Stimulated activated naive CD4-positive, alpha-beta T cell (primary cell): ENCODE measurements around the gene OR51A7.
"Not testable (repeated sequence)": the region's sequence is repeated elsewhere in the genome, so short reads cannot be mapped to it uniquely, and the experiment has no call there.

Source experiments
- DNase-seq, 6 experiments: peaks; one replicate each; lab custom pipeline; 2025; lab: John Stamatoyannopoulos, UW

The OR51A7 gene, protein sequence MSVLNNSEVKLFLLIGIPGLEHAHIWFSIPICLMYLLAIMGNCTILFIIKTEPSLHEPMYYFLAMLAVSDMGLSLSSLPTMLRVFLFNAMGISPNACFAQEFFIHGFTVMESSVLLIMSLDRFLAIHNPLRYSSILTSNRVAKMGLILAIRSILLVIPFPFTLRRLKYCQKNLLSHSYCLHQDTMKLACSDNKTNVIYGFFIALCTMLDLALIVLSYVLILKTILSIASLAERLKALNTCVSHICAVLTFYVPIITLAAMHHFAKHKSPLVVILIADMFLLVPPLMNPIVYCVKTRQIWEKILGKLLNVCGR

DNA sequence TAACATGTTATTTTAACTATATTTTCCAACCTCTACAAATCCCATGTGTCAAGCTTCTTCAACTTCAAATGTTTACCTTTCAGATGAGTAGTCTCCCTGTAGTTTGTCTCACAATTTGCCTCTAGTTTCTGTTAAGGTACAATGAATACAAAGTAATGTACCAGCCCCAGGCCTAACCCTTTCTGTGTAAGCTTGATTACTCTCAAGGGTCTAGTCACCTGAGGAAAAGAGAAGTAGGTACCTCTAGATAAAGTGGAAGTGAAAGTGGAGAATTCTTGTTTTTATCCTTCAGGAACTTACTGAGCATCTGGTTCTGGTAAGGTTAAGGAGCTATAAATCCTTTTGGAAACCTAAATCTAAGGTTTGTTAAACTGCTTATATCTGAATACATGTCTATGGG, at the start of gene OR51A7:
Gene OR51A7 (plus strand): TSS at position 300 of the 400 bp plus-strand sequence. CDS start 3,587 bp downstream, outside the sequence.
- DNase-seq, result no peak

DNA sequence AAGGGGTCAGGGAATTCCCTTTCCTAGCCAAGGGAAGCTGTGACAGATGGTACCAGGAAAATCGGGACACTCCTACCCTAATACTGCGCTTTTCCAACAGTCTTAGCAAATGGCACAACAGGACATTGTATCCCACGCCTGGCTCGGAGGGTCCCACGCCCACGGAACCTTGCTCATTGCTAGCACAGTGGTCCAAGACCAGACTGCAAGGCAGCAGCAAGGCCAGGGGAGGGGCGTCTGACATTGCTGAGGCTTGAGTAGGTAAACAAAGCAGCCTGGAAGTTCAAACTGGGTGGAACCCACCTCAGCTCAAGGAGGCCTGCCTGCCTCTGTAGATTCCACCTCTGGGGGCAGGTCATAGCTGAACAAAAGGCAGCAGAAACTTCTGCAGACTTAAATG, 49.3 kb upstream of the OR51A7 start:
- DNase-seq, result not testable (repeated sequence)

DNA sequence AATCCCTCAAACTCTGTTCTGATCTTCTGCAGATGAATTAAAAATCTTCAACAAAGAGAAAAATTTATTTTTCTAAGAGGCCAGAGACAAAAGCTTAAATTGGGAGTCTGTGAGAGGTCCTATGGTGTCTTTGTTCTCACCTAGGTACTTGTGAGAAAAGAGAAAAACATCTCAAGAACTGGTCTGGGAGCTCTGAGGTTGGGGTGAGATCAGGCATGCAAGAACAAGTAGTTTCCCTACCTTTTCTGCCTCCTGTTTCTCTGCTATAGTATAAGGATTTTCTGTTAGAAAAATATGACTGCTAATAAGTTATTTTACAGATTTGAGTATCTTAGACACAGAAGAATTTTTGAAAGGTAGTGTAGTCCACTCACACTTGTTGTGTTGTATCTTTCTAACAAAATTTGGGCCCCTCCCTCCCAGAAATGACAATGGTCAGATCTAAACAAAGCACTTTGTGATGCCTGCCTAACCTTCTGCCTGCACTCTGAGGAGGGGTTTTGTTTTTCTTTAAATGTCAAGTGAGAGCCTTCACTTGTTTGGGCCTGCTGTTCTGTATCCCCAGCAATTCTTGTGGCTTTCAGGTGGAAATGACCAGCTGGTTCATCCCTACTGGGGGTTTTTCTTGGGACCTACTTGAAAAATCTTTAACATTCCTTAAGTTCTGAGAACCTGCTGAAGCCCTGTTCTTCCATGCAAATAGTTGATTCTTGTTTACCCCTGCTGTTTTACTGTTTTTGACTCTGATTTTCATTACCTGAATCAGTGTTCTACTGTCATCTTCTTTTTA, 40.9 kb upstream of the OR51A7 start:
- DNase-seq, result no peak

DNA sequence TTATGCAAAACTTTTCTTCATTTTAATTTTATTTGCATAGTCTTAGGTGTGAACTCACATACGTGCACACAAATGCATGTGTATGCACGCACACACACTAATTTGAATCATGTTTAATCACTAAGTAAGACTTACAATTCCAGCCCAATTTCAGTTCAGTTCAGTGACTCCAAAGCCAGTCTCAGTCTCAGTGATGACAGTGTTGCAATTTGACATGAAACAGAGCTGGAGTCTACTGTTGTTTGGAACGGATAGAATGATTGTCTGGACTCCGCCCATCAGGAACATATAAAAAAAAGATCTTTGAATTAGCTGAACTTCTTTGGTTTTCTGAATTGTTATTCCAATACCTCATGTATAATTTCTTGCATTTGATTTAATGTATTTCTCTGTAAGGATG, 39.7 kb upstream of the OR51A7 start:
- DNase-seq, result peak in 1 of 6 experiments; percentile 2

DNA sequence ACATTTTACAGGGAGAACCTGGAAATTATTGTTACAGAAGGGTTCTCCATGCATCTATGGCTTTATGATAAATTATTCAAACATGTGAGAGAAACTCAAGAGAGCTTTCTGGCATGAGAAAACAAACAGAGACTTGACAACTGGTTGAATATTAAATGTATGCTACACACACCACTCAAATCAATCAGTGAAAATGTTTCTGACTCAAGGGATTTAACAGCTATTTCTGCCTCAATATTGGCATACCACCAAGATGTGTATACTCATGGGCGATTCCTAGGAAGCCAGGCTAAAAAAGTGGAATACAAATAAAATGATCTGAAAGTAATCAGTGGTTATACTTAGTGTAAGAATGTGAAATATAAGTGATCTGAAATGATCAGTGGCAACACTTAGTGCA, 37.7 kb upstream of the OR51A7 start:
- no peak for DNase-seq

DNA sequence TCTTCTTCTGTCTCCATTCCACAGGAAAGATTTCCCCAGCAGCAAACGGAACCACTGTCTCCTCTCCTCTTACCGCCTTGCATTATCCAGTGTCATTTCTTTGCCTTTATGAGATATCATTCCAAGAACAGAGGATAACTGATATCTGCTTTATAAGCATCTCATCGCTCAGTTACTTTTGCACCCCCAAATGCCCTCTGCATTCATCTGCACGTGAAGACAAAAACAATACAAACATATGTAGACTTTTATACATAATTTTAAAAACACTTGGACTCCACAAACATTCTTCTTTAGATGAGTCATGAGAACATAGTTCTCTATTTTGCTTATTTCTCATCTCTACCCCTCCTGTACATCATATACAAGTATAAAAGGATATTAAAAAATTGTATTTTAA, 22.4 kb upstream of the OR51A7 start:
- no peak for DNase-seq

DNA sequence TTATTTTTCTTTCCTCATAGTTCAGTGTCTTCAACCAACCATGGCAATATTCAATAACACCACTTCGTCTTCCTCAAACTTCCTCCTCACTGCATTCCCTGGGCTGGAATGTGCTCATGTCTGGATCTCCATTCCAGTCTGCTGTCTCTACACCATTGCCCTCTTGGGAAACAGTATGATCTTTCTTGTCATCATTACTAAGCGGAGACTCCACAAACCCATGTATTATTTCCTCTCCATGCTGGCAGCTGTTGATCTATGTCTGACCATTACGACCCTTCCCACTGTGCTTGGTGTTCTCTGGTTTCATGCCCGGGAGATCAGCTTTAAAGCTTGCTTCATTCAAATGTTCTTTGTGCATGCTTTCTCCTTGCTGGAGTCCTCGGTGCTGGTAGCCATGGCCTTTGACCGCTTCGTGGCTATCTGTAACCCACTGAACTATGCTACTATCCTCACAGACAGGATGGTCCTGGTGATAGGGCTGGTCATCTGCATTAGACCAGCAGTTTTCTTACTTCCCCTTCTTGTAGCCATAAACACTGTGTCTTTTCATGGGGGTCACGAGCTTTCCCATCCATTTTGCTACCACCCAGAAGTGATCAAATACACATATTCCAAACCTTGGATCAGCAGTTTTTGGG, 21.6 kb upstream of the OR51A7 start, which contains the start of gene OR51T1:
Gene OR51T1 (plus strand): TSS at position 41 of the 641 bp plus-strand sequence. CDS start 0 bp downstream, at position 41.
- DNase-seq, result no peak

DNA sequence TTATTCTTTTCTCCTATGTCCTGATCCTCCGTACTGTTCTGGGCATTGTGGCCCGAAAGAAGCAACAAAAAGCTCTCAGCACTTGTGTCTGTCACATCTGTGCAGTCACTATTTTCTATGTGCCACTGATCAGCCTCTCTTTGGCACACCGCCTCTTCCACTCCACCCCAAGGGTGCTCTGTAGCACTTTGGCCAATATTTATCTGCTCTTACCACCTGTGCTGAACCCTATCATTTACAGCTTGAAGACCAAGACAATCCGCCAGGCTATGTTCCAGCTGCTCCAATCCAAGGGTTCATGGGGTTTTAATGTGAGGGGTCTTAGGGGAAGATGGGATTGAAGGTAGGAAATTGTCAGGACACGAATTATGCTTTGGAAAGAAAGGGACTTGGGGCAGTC, 21.0 kb upstream of the OR51A7 start:
- no peak for DNase-seq

DNA sequence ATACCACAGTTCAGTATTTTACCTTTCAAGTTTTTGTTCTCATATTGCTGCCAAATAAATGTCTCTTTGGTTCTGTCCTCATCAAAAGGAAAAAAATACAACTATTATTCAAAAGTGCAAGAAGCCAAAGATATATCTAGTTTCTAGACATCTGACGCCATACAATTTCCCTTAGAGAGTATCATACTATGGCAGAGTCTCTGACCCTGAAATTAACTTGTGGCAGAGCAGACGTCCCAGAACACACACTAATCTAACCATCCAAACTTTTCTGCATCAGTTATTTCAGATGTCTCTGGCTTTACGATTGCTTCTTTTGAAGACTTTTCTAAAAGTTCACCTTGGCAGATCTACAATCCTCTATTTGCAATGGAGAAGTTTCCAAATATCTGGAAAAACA, 19.2 kb upstream of the OR51A7 start:
- DNase-seq, result no peak

DNA sequence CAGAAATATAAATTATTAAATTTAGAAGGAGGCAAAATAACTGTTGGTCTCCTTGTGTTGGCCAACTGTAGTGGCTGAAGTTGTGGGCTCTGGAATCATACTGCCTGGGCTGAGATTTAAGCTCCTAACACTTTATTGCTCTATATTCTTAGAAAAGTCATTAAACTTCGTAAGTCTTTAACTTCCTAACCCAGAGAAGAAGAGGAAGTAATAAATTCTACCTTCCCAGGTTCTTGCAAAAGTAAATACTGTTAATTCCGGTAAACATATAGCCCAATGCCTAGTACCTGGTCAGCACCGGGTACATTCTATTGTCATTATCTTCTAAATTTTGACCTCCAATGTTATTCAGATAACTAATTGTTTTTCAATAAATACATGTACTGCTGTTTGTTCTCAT, 17.4 kb upstream of the OR51A7 start:
- no peak for DNase-seq

DNA sequence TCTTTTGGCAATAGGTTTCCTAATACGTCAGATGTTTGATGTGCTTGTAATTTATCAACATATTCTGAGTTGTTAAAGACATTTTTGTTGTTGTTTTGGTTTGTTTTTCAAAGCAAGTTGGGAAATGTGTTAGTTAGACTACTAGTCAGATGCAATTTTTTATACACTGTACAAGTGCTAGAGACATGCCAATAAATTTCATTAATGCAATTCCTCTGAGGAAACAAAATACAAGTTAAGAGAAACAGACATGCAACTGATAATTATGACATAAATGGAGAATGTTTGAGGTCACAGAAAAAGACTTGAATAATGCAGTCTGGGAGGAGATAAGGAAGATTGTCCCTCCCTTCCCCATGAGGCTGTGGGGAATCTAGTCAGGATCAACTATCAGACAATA, 16.0 kb upstream of the OR51A7 start:
- no peak for DNase-seq

DNA sequence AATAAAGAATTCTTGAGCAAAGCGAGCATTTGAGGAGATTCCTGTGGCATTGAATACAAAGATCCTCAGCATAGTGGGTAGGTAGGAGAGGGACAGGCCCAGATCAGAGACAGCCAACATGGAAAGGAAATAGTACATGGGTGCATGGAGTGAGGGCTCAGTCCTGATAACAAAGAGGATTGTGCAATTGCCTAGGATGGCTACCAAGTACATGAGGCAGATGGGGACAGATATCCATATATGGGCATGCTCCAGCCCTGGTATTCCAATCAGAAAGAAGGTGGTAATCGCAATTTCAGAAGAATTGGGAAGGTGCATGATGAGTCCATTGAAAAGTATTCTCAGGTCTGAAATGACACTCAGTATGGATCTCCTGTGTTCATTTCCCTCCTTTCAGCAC, 13.3 kb upstream of the OR51A7 start:
- no peak for DNase-seq

DNA sequence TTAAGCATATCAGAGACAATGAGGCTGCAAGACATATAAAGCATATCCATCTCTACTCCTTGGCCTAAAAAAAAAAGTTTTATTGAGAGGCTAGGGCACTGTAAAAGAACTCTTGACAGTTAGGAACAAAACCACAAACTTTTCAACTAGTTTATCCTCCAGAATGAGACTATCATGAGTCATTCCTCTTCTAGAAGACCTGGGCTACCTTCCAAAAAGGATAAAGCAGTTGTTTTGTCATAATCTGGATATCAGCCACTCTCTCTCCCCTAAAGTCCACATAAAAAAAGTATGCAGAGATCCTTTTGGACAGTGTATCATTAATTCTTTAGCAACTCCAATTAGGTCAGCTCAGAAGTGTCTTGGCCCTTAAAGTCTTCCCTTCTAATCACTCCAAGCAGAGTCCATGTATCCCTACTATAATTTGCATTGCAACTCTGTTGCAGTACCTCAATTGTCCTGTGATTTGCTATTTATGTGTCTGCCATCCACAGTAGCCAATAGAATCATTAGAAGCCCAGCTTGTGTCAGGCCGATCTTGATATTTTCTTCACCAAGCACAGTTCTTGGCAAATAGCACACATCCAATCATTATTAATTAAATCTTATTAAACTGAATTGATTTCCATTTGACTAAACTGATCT, 11.5 kb upstream of the OR51A7 start:
- no peak for DNase-seq

DNA sequence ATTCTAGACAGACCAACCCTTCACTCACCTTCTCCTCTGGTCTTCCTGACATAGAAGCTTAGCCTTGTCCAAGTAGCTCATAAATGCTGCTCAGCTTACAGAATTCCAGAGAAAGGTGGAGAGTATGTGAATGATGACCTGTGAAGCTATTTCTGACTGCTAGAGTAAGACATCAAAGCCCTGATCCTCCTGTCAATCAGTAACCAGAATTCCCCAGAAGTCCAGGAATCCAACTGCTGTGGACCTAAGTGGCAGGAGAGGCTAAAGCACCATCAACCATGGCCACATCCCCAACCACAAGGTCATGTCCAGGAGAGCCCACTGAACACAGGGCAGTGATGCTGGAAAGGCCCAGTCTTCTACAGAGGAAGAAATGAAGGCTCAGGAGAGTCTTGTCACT, 13.0 kb downstream of the OR51A7 start:
- DNase-seq, result no peak

DNA sequence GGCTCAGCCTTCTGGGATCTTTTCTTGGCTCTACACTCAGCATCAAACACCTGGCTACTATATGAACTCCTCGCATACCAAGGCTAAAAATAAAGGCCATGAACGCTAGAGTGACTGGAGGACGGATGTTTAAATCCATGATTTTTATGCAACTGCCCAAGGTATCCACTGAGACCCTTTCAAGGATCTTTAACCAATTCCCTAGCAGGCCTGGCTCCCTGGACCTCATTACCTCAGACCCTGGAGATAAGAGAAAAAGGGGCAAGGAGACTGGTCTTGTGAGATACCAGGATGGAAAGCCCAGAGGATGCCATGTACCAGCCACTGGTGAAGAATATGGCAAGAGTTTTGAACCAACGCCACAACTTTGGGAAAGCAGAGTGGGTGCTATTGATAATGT, 15.7 kb downstream of the OR51A7 start, which contains the start of gene OR51G2:
Gene OR51G2 (minus strand): TSS at position 101 of the 400 bp plus-strand sequence. CDS start 3,687 bp downstream, outside the sequence.
- DNase-seq, result no peak

DNA sequence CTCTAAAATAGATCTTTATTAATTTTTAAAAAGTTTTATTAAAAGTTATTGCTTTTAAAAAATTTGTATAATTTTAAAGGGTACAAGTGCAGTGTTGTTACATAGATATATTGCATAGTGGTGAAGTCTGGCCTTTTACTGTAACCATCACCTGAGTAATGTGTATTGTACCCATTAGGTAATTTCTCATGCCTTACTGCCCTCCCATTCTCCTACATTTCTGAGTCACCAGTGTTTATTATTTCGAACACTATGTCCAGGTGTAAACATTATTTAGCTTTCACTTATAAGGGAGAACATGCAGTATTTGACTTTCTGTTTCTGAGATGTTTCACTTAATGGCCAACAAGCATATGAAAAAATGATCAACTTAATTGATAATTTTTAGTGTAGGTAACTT, 18.2 kb downstream of the OR51A7 start:
- no peak for DNase-seq

DNA sequence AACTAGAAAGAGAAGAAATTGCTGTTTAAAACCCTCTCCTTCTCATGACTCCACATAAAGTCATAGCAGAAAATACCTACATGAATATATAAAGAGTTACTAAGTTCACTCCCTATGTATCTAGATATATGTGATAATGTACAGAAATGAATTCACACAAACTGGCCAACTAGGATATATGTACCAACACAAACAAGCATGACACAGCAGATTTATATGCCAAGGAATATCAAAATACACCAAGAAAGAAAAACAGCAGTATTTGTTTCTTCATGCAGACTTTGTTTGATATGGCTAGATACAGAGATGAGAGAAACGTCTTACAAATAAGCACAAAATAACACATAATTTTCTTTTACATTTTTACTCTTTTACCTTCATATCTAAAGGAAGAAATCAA, 18.7 kb downstream of the OR51A7 start:
- DNase-seq, result no peak

DNA sequence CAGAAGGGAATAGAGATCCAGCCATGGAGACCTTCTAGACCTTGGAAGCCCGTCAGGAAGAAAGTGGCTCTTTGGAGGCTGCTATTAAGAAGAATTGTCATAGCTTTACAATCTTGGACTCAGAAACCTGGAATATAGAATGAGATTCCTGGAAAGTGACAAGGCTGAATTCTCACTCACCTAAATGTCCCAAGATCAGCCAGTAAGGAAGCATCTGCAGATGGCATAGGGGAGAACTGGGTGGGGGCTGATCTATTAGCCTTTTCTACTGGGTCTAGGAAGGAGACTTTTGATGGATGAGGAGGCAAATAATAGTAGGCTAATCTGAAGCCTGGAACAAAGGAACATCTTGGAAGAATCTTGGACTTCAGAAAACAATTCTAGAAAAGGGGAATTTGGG, 20.7 kb downstream of the OR51A7 start, which contains the start of gene OR51G1:
Gene OR51G1 (minus strand): TSS at position 101 of the 400 bp plus-strand sequence. CDS start 0 bp downstream, at position 101.
- no peak for DNase-seq

DNA sequence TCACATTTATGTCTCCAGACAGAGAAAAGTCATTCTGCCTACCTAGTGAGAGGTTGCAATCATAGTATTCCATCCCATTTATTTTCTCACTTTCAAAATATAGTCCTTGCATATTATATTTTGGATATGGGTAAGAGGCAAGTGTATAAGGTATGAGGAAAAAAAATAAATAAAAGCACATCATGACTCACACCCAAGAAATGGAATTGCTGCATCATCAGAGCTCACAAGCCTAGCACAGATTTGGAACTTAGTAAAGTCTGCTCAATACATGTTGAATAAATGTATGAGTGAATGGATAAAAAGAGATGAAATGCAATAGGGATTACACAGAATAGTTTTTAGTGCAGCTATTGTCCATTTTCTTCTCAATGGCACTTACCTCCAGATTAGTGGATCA, 23.0 kb downstream of the OR51A7 start:
- DNase-seq, result no peak

DNA sequence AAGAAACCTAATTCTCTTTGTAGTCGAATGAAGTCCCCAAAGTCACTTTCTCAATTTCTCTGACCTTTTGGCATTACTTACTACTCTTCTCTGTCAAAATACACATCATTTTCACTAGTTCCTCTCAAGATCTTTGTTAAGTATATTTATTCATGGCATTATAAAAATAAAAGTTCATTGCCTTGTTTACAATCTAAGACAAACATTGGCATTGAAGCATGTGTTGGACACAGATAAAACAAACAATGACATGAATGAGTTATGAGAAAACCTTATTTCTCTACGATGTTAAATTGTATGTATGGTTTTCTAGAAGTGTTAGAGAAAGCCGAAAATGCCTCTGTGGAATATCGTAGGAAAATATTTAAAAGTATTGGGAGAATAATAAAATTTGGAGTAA, 29.2 kb downstream of the OR51A7 start:
- no peak for DNase-seq

DNA sequence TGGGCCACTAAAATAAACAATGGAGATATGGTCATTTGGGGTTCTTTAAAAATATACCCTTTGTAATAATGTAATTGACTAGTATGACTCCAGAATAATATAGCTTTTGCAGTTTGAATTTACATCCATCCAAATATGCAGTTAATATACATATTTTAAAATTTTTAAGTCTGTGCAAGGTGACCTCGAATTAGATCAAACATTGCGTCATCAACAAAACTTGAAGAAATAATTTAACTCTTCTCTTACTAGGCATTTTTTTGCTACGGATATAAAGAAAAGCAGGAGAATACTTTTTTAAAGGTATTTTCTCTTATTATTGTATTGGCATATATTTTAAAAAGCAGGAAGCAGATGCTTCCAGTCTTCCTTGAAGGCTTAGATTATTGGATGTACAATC, 33.2 kb downstream of the OR51A7 start:
- no peak for DNase-seq

DNA sequence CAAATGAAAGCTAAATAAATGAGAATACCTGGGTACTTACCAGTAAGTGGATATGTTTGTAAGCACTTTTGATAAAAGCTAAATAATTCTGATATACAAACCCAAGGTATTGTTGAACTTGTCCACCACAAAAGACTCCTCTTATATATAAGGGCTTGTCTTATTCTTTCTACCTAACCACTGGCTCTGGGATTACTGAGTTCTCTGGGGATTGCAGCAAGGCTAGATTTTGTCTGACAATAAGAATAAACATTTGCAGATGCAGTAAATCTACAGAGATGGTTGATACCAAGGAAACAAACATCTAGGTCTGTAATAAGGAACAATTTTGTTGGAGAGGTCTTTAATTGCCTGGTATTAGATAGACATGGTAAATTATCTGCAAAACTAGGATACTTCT, 43.9 kb downstream of the OR51A7 start, which contains the start of gene OR51A4:
Gene OR51A4 (minus strand): TSS at position 101 of the 400 bp plus-strand sequence. CDS start 505 bp downstream, outside the sequence.
- DNase-seq, result no peak
